Retinal pigment epithelial cell (primary cell): ENCODE results near the gene CHD3.
A peak's percentile ranks its signal among the peaks of the same experiment; 100 is the strongest.

Experiments used
- DNase-seq: peaks from one replicate; pipeline ENCODE4 v3.0.0-alpha.2; 2010; ENCODE audit warnings: low read depth
- H3K4me3 ChIP-seq: 2 replicates; pipeline ENCODE4 v1.5.1; 2011; ENCODE audit warnings: mild to moderate bottlenecking, low read length, control low read depth, moderate library complexity
- TF ChIP-seq, protein P1 (sequence below): conservative IDR thresholded peaks from 2 replicates; pipeline ENCODE4 v1.5.1; 2011; ENCODE audit warnings: low read depth, low read length, control low read depth, inconsistent platforms

Gene CHD3

DNA sequence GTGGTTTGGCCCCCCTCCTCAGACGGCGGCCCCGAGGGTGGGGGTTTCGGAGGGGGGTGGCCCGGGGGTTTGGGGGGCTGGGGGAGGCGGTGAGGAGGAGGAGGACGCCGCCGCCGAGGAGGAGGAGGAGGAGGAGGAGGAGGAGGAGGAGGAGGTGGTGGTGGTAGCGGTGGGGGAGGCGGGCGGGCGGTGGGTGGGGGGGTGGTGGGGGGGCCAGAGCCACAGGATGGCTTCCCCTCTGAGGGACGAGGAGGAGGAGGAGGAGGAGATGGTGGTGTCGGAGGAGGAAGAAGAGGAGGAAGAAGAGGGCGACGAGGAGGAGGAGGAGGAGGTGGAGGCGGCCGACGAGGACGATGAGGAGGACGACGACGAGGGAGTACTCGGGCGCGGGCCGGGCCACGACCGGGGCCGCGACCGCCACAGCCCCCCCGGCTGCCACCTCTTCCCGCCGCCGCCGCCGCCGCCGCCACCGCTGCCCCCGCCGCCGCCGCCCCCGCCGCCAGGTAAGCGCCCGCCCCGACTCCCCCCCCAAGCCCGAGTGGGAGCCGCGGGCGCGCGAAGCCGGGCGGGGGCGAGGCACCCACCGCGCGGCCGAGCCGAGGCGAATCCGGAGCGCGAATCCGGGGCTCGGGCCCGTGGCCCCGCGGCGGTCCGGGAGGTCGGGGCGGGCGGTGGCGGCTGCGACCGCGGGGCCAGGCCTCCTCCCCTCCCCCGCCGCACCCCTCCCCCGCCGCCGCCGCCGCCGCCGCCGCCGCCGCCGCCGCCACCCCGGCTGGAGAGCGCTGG is 3.8 kb upstream of the CHD3 start:
- DNase-seq: no peak
- TF ChIP-seq, protein P1, sequence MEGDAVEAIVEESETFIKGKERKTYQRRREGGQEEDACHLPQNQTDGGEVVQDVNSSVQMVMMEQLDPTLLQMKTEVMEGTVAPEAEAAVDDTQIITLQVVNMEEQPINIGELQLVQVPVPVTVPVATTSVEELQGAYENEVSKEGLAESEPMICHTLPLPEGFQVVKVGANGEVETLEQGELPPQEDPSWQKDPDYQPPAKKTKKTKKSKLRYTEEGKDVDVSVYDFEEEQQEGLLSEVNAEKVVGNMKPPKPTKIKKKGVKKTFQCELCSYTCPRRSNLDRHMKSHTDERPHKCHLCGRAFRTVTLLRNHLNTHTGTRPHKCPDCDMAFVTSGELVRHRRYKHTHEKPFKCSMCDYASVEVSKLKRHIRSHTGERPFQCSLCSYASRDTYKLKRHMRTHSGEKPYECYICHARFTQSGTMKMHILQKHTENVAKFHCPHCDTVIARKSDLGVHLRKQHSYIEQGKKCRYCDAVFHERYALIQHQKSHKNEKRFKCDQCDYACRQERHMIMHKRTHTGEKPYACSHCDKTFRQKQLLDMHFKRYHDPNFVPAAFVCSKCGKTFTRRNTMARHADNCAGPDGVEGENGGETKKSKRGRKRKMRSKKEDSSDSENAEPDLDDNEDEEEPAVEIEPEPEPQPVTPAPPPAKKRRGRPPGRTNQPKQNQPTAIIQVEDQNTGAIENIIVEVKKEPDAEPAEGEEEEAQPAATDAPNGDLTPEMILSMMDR: no peak
- peak overlapping the region; percentile 79 for H3K4me3 ChIP-seq

DNA sequence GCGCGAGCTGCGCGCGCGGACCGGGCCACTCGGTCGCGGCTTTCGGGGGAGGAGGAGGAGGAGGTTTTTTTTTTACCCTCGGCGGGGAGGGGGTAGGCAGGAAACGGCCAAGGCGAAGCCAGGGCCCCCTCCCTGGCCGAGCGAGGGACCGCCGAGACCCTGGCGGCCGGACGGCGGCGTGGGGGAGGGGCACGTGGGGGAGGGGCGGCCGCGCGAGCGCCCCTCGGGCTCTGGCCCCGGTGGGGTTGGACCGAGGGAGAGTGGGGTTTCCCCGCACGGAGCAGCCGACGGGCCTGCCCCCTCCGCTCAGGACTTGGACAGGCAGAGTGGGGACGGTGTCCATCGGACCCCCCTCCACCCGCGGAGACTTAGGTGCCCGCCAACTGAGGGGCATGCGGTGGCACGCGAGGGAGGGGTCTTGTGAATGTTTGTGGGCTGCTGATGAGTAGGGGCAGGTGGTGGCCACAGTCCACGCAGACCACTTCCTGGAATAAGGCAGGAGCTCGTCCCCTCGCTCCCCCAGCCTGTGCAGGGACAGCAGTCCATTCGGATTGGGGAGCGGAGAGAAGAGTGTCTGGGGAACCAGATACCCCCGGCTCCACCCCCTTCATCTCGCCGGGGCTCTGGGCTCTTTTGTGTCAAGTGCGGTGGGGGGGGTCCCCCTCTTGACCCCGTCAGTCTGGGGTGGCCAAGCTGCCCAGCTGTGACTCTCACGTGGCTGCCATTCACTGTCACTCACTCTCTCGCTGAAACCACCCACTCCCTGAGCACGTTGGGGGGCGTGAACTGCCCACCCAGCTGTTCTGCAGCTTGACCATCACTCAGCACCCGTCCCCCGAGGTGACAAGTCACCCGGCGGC is 3.0 kb upstream of the CHD3 start:
- TF ChIP-seq, protein P1: no peak
- no peak for DNase-seq
- peak overlapping the region; percentile 79 for H3K4me3 ChIP-seq

DNA sequence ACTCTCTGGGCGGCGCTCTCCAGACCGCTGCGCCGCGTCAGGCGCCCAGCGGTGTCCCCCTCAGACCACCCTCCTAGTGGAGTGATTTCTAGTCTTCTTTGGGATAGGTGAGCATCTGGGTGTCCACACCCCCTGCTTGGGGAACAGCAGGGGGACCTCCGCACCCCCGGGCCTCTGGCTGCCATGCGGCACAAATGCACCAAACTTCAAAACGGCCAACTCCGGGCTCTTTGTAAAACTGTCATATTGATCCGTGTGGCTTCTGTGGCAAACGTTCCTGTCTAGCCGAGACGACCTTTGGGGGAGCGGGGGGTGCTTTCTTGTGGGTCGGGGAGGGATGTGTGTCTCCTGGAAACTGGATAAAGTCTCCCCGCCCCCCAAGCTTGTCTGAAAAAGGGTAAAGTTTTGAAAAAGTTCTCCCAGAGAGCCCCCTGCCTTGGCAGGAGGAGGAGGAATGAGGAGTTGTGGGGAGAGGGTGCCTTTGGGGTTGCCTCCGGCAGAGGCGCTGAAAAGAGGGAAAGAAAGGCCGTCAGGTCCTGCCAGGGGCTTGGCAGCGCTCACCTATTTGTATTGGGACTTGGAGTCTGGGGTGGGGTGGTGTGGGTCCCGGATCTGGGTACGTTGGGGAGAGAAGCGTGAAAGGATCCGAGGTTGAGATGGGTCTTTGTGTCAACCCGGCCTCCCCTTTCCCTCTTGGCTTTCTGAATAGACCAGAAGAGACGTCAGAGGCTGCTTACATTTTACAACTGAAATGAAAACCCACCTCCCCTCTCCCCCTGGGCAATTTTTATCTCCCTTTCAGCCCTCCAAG is 2.2 kb upstream of the CHD3 start:
- TF ChIP-seq, protein P1: peak; percentile 21
- no peak for DNase-seq

DNA sequence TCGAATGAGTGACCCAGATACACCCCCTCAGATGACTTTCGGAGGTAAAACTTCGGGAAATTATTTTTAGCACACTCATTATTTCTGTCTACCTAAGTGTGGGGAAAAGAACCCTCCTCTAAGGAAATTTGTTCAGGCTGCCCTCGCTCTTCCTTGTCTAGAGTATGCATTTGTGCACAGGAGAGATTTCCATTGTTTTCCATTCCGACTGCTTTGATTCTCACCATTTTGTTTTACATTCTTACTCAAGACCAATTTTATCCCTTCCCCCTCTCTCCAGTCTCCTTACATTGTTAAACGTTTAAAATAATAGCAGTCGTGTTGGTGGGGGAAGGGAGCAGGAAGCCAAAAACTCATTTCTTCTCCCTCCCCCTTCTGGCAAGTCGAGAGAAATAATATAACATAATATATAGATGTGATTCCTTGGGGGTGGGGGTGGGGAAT is 1.5 kb upstream of the CHD3 start:
- DNase-seq: no peak
- TF ChIP-seq, protein P1: peak; percentile 14
- peak overlapping the region; percentile 79 for H3K4me3 ChIP-seq

More for the DNA sequence above, 2.2 kb upstream of the CHD3 start:
- peak overlapping the region; percentile 79 for H3K4me3 ChIP-seq

DNA sequence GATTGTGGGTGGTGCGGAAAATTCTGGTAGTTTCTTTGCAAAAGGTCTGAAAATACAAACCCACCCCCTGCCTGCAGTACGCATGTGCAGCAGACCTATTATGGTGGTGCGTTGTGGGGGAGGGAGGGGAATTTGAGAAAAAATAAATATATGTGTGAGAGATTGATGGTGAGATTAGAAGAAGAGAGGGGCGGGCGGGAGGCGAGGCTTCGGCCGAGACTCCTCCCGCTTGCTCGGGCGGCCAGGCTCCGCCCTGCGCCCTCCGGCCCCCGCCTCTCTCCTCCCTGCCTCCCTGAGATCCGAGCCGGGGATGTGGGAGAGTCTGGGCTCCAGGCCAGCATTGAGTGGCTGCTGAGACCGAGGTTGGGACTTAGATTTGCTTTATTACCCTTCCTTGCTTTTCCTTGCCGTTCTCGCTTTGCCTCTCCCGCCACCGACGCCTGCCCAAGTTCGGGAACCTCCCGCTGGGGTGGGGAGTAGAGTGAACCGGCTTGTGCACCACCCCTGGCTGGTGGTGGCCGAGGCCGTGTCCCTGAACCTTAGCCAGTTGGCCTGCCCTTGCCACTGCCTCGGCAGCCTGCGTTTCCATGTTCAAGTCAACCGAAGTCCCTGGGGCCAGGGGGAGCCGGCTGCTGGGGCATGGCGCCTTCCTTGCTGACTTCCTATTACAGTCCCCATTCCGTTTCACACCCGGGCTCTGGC is 956 bp upstream of the CHD3 start:
- TF ChIP-seq, protein P1: no peak
- peak overlapping the region; percentile 79 for H3K4me3 ChIP-seq
- peak; percentile 83 for DNase-seq
